Neural crest cell (in vitro differentiated cells): Measurements from ENCODE around the gene ST7. TPM values are rescaled to one million over a fixed set of nuclear protein-coding genes. Genes with fewer than 3 reads are reported as not detected.

Source experiments
- DNase-seq: peaks from one replicate; pipeline ENCODE4 v3.0.0; 2021; ENCODE audit warnings: low read depth, mixed read lengths, low spot score
- H3K27ac Mint-ChIP-seq: one replicate; pipeline ENCODE4 v1.8.0; 2021; ENCODE audit warnings: mild to moderate bottlenecking, mixed read lengths; ENCODE audit not compliant: unreplicated experiment
- H3K27me3 Mint-ChIP-seq: 2 replicates; pipeline ENCODE4 v1.8.0; 2021; ENCODE audit warnings: low read depth, mild to moderate bottlenecking, mixed read lengths
- H3K36me3 Mint-ChIP-seq: 2 replicates; pipeline ENCODE4 v1.8.0; 2021; ENCODE audit warnings: low read depth, mild to moderate bottlenecking, mixed read lengths
- H3K4me1 Mint-ChIP-seq: 2 replicates; pipeline ENCODE4 v1.8.0; 2021; ENCODE audit warnings: mixed read lengths
- H3K4me3 Mint-ChIP-seq: one replicate; pipeline ENCODE4 v1.8.0; 2021; ENCODE audit warnings: mild to moderate bottlenecking, mixed read lengths
- H3K9me3 Mint-ChIP-seq: 2 replicates; pipeline ENCODE4 v1.8.0; 2021; ENCODE audit warnings: mixed read lengths
- CTCF ChIP-seq: fragments of 200-600 bp; sonication (generic); conservative IDR thresholded peaks from 2 replicates; pipeline ENCODE4 v1.5.0; 2021; ENCODE audit warnings: antibody characterized with exemption, mild to moderate bottlenecking
- total RNA-seq: library from RNA; stranded (reverse); gene quantifications from 2 replicates; pipeline ENCODE4 v1.2.1, GENCODE V29; 2021

Gene ST7
- total RNA-seq, 1 donor from 2014 or later, result 22.4 TPM

- H3K4me3 Mint-ChIP-seq, result no peak overlapping the region
- H3K36me3 Mint-ChIP-seq, result peaks cover 9% of the 10 kb centered on the region
- no peak for TF ChIP-seq CTCF
- H3K4me1 Mint-ChIP-seq, result no peaks in the 10 kb centered on the region
- H3K27ac Mint-ChIP-seq, result no peak overlapping the region
- peaks cover 11% of the 10 kb centered on the region for H3K9me3 Mint-ChIP-seq
- H3K27me3 Mint-ChIP-seq, result no peaks in the 10 kb centered on the region
- DNase-seq, result no peak
These were observed 45.4 kb downstream of the ST7 start for GRCh38 chr7:116998567-116999175.

DNA sequence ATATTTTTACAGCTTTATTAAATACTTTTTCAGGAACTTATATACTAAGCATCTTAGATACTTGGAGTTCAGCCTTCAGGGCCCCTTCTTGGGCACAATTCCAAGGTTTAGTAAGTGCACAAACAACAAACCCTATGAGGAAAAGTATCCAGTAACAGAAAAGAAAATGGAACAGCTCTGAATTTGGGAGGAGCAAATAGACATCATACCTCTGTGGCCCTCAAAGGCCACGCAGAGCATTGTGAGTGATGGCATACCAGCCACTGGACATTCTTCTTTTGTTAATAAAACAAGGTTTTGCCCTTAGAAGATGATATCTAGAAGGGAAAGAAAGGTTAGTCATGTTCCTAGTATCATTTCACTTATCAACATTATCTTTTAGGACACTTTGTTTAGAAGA, 46.0 kb downstream of the ST7 start:
- Mint-ChIP-seq H3K4me3 (no peak overlapping the region), H3K36me3 (peaks cover 9% of the 10 kb centered on the region), H3K4me1 (no peaks in the 10 kb centered on the region), H3K27me3 (no peaks in the 10 kb centered on the region), H3K27ac (no peak overlapping the region), H3K9me3 (peaks cover 11% of the 10 kb centered on the region)
- no peak for TF ChIP-seq CTCF
- DNase-seq, result no peak

GRCh38 chr7:117001283-117001682, 48.0 kb downstream of the ST7 start:
- H3K36me3 Mint-ChIP-seq, result peaks cover 4% of the 10 kb centered on the region
- H3K4me1 Mint-ChIP-seq, result no peaks in the 10 kb centered on the region
- no peak for TF ChIP-seq CTCF
- no peak overlapping the region for H3K4me3 Mint-ChIP-seq
- no peak overlapping the region for H3K27ac Mint-ChIP-seq
- H3K27me3 Mint-ChIP-seq, result no peaks in the 10 kb centered on the region
- H3K9me3 Mint-ChIP-seq, result peaks cover 10% of the 10 kb centered on the region
- no peak for DNase-seq

DNA sequence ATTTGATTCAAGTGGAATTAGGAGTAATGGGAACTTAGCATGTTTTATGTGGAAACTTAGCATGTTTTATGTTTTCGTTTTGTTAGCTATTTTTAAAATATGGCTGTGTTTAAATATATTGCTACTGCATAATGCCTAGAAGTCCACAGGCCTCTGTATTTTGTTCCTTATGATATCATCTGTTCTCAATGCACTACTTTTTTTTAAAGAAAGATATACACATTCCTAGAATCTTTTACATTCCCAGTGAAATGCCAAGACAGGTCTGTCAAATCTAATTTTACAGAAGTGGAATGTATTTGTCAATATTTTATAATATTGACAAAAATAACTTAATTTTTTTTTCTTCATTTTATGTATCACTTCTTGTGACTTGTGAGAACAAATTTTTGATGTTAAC, 51.6 kb downstream of the ST7 start:
- Mint-ChIP-seq H3K4me3 (no peak overlapping the region), H3K36me3 (no peaks in the 10 kb centered on the region), H3K27me3 (no peaks in the 10 kb centered on the region), H3K27ac (no peak overlapping the region), H3K9me3 (no peaks in the 10 kb centered on the region), H3K4me1 (no peaks in the 10 kb centered on the region)
- DNase-seq, result no peak
- TF ChIP-seq CTCF, result no peak

DNA sequence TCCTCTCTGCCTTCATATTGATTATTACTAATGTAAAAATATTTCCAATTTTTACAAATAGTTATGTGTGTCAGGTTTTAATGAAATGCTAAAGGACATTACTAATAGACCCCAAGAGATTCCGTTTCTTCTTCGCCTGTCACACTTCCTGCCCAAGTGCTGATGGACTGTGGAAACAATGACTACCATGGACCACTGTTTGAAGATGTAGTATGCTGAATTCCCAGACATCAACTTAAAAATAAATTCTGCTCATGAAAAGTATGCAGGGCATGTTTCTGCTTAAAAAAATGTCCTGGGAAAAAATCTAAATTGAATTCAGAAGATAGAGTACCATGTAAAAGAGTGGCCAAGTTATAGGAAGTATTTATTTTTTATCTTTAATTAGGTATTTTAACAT, 52.1 kb downstream of the ST7 start:
- Mint-ChIP-seq H3K4me1 (no peaks in the 10 kb centered on the region), H3K27me3 (no peaks in the 10 kb centered on the region), H3K36me3 (no peaks in the 10 kb centered on the region), H3K4me3 (no peak overlapping the region), H3K9me3 (no peaks in the 10 kb centered on the region), H3K27ac (no peak overlapping the region)
- TF ChIP-seq CTCF, result no peak
- no peak for DNase-seq
